ENCODE data around the gene ENTHD1.

- TF ChIP-seq FOXM1 (IDR thresholded peaks at IDR 0.05; ENCODE audit: borderline replicate concordance, low read depth) (no peak), TEAD4 (IDR thresholded peaks at IDR 0.05) (no peak)
These were observed 160.4 kb downstream of the ENTHD1 start for GRCh38 chr22:39733191-39733590.
